Heart left ventricle (tissue), 16 donors: ENCODE measurements around the gene HTT-AS. TPM values are rescaled to one million over a fixed set of nuclear protein-coding genes. Genes with fewer than 3 reads are reported as not detected.

Experiments used
- ATAC-seq, 4 donors: fragments of 200-7000 bp; cut with Tn5 transposase; one replicate each; pipeline ENCODE4 v1.9.1; 2020 to 2022; ENCODE audit warnings: moderate library complexity in 4 of 4, mild to moderate bottlenecking in 3 of 4, moderate number of reproducible peaks in 1 of 4
- DNase-seq, 5 donors: peaks; one replicate each; pipeline ENCODE4 v3.0.0-alpha.2; 2020
- H3K27ac ChIP-seq, 12 donors: fragments of 200-600 bp; sonication (generic) in 4 of 12; one replicate each; pipeline versions ENCODE4 v1.5.0 to v1.8.0; 2016 to 2022; ENCODE audit warnings: mild to moderate bottlenecking in 2 of 12
- H3K27me3 ChIP-seq, 9 donors: fragments of 200-600 bp; sonication (generic) in 2 of 9; one replicate each; pipeline versions ENCODE4 v1.5.1 to v1.8.0; 2016 to 2022; ENCODE audit warnings: mild to moderate bottlenecking in 3 of 9
- H3K36me3 ChIP-seq, 9 donors: fragments of 200-600 bp; sonication (generic) in 2 of 9; one replicate each; pipeline versions ENCODE4 v1.5.0 to v1.8.0; 2018 to 2022; ENCODE audit warnings: mild to moderate bottlenecking in 2 of 9
- H3K4me1 ChIP-seq, 12 donors: fragments of 200-600 bp; sonication (generic) in 4 of 12; one replicate each; pipeline versions ENCODE4 v1.5.0 to v1.8.0; 2016 to 2022; ENCODE audit warnings: mild to moderate bottlenecking in 3 of 12
- H3K4me3 ChIP-seq, 12 donors: fragments of 200-600 bp; sonication (generic) in 4 of 12; one replicate each; pipeline versions ENCODE4 v1.5.0 to v1.8.0; 2017 to 2022; ENCODE audit warnings: mild to moderate bottlenecking in 9 of 12, moderate library complexity in 4 of 12
- H3K9me3 ChIP-seq, 12 donors: fragments of 200-600 bp; sonication (generic) in 4 of 12; one replicate each; pipeline versions ENCODE4 v1.5.0 to v1.8.0; 2016 to 2022; ENCODE audit warnings: mild to moderate bottlenecking in 1 of 12
- POLR2A ChIP-seq, 2 donors: fragments of 450-650 bp; IDR thresholded peaks; one replicate each; pipeline ENCODE4 v1.6.1; 2017; ENCODE audit warnings: antibody characterized with exemption in 2 of 2, mild to moderate bottlenecking in 2 of 2, moderate library complexity in 2 of 2
- WGBS, 4 donors: extraction: QIAGEN DNeasy Blood & Tissue Kit in 2 of 4; methylation state at CpG; one replicate each; pipeline versions ENCODE4 v1.1.5 to v1.1.7; 2013 to 2018; 5-methylcytosine and 5-hydroxymethylcytosine counted together
- intact Hi-C, 10 donors: fragments of 100-400 bp; cut with DNase I; formaldehyde crosslinking; loops; one replicate each; pipeline versions ENCODE4 v1.11.1 to v1.14.2; 2022
- polyA plus RNA-seq, 2 donors: library from polyadenylated mRNA; stranded (reverse); fragments of 200-250 nt; gene quantifications; one replicate each; pipeline ENCODE4 v1.2.3, GENCODE V29; 2013
- total RNA-seq, 9 donors: library from RNA; depleted of rRNA in 2 of 9; stranded (reverse); fragments of >200 nt in 2 of 9; fragmentation: NEBNext Ultra II Directional in 3 of 9; extraction: Animal tissue kit (Norgen Biotek cat#: 25700) in 3 of 9; gene quantifications; one replicate each; pipeline versions ENCODE4 v1.1.0 to v1.2.4, GENCODE V29; 2016 to 2023
- TF ChIP-seq, protein P1 (sequence below), 12 donors: fragments of 200-600 bp; sonication (generic) in 4 of 12; IDR thresholded peaks; one replicate each; pipeline versions ENCODE4 v1.5.0 to v1.8.0; 2018 to 2022; ENCODE audit warnings: antibody characterized with exemption in 12 of 12, mild to moderate bottlenecking in 5 of 12
- donor health status: ischemic (EF 13 %, LVEDD 7.1; RV severe dilation, severe dysfunction).
- donor health status: healthy with polysubstance abuse.
- donor health status: DM: no; HTN: yes; CAD: no.
- donor health status: DM: no; HTN: no; CAD: no.
- donor health status: ischemic (EF 25% LVEDD 6.9; RV normal size, moderate dysfunction).
- donor health status: ischemic (EF 25% LVEDD 5.7; RV mildly dilated, moderate dysfunction).
- donor health status: healthy.
- donor health status: DM: yes; HTN: yes; CAD: no.
- donor health status: ischemic (EF 35%, LVEDD 5.7; RV mildly dilated, moderate dysfunction).
- donor health status: nonischemic (EF 11% LVEDD 7.7; RV severe dilation, severe dysfunction).
- donor health status: DM: yes; HTN: yes; CAD: no.
- donor health status: PGD.
- donor health status: ischemic (EF 29% LVEDD 5.4; RV normal size, mild dysfunction).
- donor health status: nonischemic (EF 23%, LVEDD 6.1; RV moderate dilation, normal function).

Gene HTT-AS
- total and polyA plus RNA-seq, 11 donors: not detected

DNA sequence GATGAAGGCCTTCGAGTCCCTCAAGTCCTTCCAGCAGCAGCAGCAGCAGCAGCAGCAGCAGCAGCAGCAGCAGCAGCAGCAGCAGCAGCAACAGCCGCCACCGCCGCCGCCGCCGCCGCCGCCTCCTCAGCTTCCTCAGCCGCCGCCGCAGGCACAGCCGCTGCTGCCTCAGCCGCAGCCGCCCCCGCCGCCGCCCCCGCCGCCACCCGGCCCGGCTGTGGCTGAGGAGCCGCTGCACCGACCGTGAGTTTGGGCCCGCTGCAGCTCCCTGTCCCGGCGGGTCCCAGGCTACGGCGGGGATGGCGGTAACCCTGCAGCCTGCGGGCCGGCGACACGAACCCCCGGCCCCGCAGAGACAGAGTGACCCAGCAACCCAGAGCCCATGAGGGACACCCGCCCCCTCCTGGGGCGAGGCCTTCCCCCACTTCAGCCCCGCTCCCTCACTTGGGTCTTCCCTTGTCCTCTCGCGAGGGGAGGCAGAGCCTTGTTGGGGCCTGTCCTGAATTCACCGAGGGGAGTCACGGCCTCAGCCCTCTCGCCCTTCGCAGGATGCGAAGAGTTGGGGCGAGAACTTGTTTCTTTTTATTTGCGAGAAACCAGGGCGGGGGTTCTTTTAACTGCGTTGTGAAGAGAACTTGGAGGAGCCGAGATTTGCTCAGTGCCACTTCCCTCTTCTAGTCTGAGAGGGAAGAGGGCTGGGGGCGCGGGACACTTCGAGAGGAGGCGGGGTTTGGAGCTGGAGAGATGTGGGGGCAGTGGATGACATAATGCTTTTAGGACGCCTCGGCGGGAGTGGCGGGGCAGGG lies 711 bp upstream of the HTT-AS start:
- H3K36me3 ChIP-seq: no peaks in the 10 kb centered on the region
- no peaks in the 10 kb centered on the region for H3K9me3 ChIP-seq
- intact Hi-C loops: no loop called here
- peak; percentile 58 to 74 (median 67) for DNase-seq
- TF ChIP-seq POLR2A (IDR thresholded peaks at IDR 0.05): no peak
- TF ChIP-seq, protein P1, sequence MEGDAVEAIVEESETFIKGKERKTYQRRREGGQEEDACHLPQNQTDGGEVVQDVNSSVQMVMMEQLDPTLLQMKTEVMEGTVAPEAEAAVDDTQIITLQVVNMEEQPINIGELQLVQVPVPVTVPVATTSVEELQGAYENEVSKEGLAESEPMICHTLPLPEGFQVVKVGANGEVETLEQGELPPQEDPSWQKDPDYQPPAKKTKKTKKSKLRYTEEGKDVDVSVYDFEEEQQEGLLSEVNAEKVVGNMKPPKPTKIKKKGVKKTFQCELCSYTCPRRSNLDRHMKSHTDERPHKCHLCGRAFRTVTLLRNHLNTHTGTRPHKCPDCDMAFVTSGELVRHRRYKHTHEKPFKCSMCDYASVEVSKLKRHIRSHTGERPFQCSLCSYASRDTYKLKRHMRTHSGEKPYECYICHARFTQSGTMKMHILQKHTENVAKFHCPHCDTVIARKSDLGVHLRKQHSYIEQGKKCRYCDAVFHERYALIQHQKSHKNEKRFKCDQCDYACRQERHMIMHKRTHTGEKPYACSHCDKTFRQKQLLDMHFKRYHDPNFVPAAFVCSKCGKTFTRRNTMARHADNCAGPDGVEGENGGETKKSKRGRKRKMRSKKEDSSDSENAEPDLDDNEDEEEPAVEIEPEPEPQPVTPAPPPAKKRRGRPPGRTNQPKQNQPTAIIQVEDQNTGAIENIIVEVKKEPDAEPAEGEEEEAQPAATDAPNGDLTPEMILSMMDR (IDR thresholded peaks at IDR 0.05): no peak
- no peaks in the 10 kb centered on the region for H3K27me3 ChIP-seq
- H3K27ac ChIP-seq: peak overlapping the region in 11 of 12 donors; percentile 66 to 91 (median 86)
- ATAC-seq: no peak
- H3K4me3 ChIP-seq: peak overlapping the region; percentile 65 to 97 (median 84)
- WGBS, 4 donors: 0 to 1% (median 0%) methylated on average over 22 to 60 of the region's 60 CpGs
- H3K4me1 ChIP-seq: peaks cover 0 to 49% (median 24%) of the 10 kb centered on the region in 12 donors

DNA sequence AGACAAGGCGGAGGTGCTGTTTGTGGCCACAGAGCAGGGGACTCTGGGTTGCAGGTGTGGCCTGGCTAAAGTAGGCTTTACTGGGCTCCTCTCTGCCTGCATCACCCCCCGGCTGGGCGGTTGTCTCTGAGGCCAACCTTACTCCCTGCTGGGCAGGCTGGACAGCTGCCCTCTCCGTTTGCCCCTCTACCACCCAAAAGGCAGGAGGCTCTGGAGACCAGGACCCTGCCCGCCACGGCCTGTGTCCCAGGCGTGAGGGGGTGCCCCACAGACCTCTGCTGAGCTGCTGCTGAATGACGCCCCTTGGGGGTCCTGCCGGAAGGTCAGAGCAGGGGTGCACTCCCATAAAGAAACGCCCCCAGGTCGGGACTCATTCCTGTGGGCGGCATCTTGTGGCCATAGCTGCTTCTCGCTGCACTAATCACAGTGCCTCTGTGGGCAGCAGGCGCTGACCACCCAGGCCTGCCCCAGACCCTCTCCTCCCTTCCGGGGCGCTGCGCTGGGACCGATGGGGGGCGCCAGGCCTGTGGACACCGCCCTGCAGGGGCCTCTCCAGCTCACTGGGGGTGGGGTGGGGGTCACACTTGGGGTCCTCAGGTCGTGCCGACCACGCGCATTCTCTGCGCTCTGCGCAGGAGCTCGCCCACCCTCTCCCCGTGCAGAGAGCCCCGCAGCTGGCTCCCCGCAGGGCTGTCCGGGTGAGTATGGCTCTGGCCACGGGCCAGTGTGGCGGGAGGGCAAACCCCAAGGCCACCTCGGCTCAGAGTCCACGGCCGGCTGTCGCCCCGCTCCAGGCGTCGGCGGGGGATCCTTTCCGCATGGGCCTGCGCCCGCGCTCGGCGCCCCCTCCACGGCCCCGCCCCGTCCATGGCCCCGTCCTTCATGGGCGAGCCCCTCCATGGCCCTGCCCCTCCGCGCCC lies 920 bp downstream of the HTT-AS start:
- Histone ChIP-seq H3K4me3 (peak overlapping the region; percentile 45 to 97 (median 81)), H3K4me1 (peaks cover 0 to 34% (median 23%) of the 10 kb centered on the region in 12 donors), H3K27ac (peak overlapping the region in 11 of 12 donors; percentile 29 to 82 (median 70)), H3K27me3 (no peaks in the 10 kb centered on the region), H3K36me3 (no peaks in the 10 kb centered on the region), H3K9me3 (no peaks in the 10 kb centered on the region)
- peak in 3 of 5 donors; percentile 28 to 65 (median 49) for DNase-seq
- WGBS, 4 donors: 8 to 32% (median 16%) methylated on average over 18 to 54 of the region's 54 CpGs
- intact Hi-C loops: no loop called here
- peak in 1 of 4 donors; percentile 5 for ATAC-seq
- TF ChIP-seq, protein P1 (IDR thresholded peaks at IDR 0.05): peak in 4 of 12 donors; percentile 7 to 25 (median 18)
- peak in 1 of 2 donors; percentile 34 for TF ChIP-seq POLR2A (IDR thresholded peaks at IDR 0.05)

DNA sequence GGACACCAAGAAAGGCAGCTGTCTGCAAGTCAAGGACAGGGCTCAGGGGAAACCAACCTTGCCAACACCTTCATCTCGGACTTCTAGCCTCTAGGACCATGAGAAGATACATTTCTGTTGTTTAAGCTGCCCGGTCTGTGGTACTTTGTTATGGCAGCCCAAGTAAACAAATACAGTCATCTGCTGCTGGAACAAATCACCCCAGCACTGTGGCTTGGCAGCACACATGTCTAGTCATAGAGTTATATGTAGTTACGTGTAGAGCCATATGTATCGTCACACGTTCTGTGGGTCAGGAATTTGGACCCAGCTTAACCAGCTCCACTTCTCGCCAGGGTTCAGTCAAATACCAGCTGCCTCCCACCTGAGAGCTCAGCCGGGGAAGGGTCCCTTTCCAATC lies 2.5 kb downstream of the HTT-AS start:
- intact Hi-C loops: no loop called here
- TF ChIP-seq, protein P1 (IDR thresholded peaks at IDR 0.05): no peak
- H3K9me3 ChIP-seq: no peaks in the 10 kb centered on the region
- peaks cover 0 to 29% (median 18%) of the 10 kb centered on the region in 12 donors for H3K4me1 ChIP-seq
- WGBS, 4 donors: 69 to 91% (median 87%) methylated on average over 3 to 7 of the region's 7 CpGs
- no peaks in the 10 kb centered on the region for H3K36me3 ChIP-seq
- DNase-seq (no peak), ATAC-seq (no peak)
- no peak overlapping the region for H3K27ac ChIP-seq
- no peaks in the 10 kb centered on the region for H3K27me3 ChIP-seq
- no peak overlapping the region for H3K4me3 ChIP-seq
